PC-3 (cell line): ENCODE results near the gene HEXD.

Source experiments
- EZH2 ChIP-seq: fragments of 300-600 bp; sonication (generic); IDR thresholded peaks from one replicate; pipeline ENCODE4 v1.6.1; 2017; ENCODE audit warnings: antibody characterized with exemption, mild to moderate bottlenecking, low read length; ENCODE audit not compliant: unreplicated experiment
- EZH2phosphoT487 ChIP-seq: fragments of 300-600 bp; sonication (generic); IDR thresholded peaks from 2 replicates; pipeline ENCODE4 v1.6.1; 2018; ENCODE audit warnings: mild to moderate bottlenecking, antibody characterized with exemption, low read length, borderline replicate concordance

DNA sequence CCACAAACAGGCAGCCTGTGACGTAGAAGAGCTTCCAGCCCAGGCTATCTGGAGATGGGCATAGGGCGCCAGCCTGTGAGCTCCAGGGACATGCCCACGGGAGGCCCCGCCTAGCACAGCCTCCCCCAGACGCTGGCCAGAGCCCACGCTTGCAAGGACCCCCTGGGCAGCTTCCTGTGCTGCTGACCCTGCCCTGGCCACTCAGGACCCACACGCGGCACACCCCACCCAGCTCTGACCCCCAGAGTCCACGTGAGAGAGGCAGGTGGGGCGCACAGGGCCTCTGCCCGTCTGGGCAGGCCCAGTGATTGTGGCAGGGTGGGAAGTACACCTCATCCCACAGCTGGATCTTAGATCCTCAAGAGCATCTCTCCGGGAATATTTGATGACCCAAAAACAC lies 28.5 kb downstream of the HEXD start:
- TF ChIP-seq EZH2 (no peak), EZH2phosphoT487 (no peak)
